PC-3 (cell line): ENCODE results near the gene SRP68. TPM values are rescaled to one million over a fixed set of nuclear protein-coding genes. Genes with fewer than 3 reads are reported as not detected.

Experiments
- ATAC-seq: fragments of 200-7000 bp; cut with Tn5 transposase; 2 replicates; pipeline ENCODE4 v1.9.1; 2020; ENCODE audit warnings: mild to moderate bottlenecking, moderate library complexity
- BruUV-seq: library from RNA; stranded (reverse); fragments of 400-500 nt; replicated peaks from 2 replicates; lab custom pipeline; 2021; lab: Mats Ljungman, UMichigan
- CTCF ChIA-PET: fragments of 300-600 bp; sonication (Branson Sonifier 250); formaldehyde crosslinking; loops from one replicate; lab custom pipeline; 2022; ENCODE audit warnings: antibody characterized with exemption; lab: Charles Lee
- POLR2A ChIA-PET: fragments of 300-600 bp; sonication (Branson Sonifier 250); formaldehyde crosslinking; loops from one replicate; lab custom pipeline; 2022; ENCODE audit warnings: antibody characterized with exemption; ENCODE audit not compliant: unreplicated experiment; lab: Charles Lee
- DNase-seq: peaks from one replicate; pipeline ENCODE4 v3.0.0-alpha.2; 2015
- H2AFZ ChIP-seq: fragments of 300-600 bp; sonication (generic); 2 replicates; pipeline ENCODE4 v1.6.0; 2016; ENCODE audit warnings: antibody characterized with exemption, low read length
- H3F3A ChIP-seq: fragments of 300-600 bp; sonication (generic); one replicate; pipeline ENCODE4 v1.6.0; 2017; ENCODE audit warnings: antibody characterized with exemption, low read length, control low read depth, mild to moderate bottlenecking; ENCODE audit not compliant: unreplicated experiment
- H3K27ac ChIP-seq: fragments of 300-600 bp; sonication (generic); 2 replicates; pipeline ENCODE4 v1.5.1; 2016; ENCODE audit warnings: mild to moderate bottlenecking, low read length
- H3K27me3 ChIP-seq: fragments of 300-600 bp; sonication (generic); 2 replicates; pipeline ENCODE4 v1.6.1; 2016; ENCODE audit warnings: low read length, mixed read lengths
- H3K36me3 ChIP-seq: fragments of 300-600 bp; sonication (generic); 2 replicates; pipeline ENCODE4 v1.6.1; 2016; ENCODE audit warnings: low read depth, mixed run types, low read length, mixed read lengths
- H3K4me1 ChIP-seq: fragments of 300-600 bp; sonication (generic); 2 replicates; pipeline ENCODE4 v1.5.1; 2016; ENCODE audit warnings: low read length; ENCODE audit not compliant: insufficient read depth
- H3K4me2 ChIP-seq: fragments of 300-600 bp; sonication (generic); 2 replicates; pipeline ENCODE4 v1.6.0; 2016; ENCODE audit warnings: low read length
- H3K4me3 ChIP-seq: fragments of 300-600 bp; sonication (generic); 2 replicates; pipeline ENCODE4 v1.5.1; 2016; ENCODE audit warnings: mild to moderate bottlenecking, low read length, mixed read lengths
- H3K79me2 ChIP-seq: fragments of 300-600 bp; sonication (generic); 2 replicates; pipeline ENCODE4 v1.6.1; 2017; ENCODE audit warnings: low read length, mixed read lengths
- H3K9ac ChIP-seq: fragments of 300-600 bp; sonication (generic); 2 replicates; pipeline ENCODE4 v1.6.0; 2016; ENCODE audit warnings: mild to moderate bottlenecking, low read length
- H3K9me2 ChIP-seq: fragments of 300-600 bp; sonication (generic); replicated peaks from 2 replicates; pipeline ENCODE4 v1.6.1; 2016; ENCODE audit warnings: mixed run types, low read length, mixed read lengths
- H3K9me3 ChIP-seq: fragments of 300-600 bp; sonication (generic); 2 replicates; pipeline ENCODE4 v1.6.1; 2016; ENCODE audit warnings: low read length, mixed read lengths
- H4K20me1 ChIP-seq: fragments of 300-600 bp; sonication (generic); 2 replicates; pipeline ENCODE4 v1.6.1; 2016; ENCODE audit warnings: low read length, mixed read lengths
- EZH2 ChIP-seq: fragments of 300-600 bp; sonication (generic); IDR thresholded peaks from one replicate; pipeline ENCODE4 v1.6.1; 2017; ENCODE audit warnings: antibody characterized with exemption, mild to moderate bottlenecking, low read length; ENCODE audit not compliant: unreplicated experiment
- EZH2phosphoT487 ChIP-seq: fragments of 300-600 bp; sonication (generic); IDR thresholded peaks from 2 replicates; pipeline ENCODE4 v1.6.1; 2018; ENCODE audit warnings: mild to moderate bottlenecking, antibody characterized with exemption, low read length, borderline replicate concordance
- intact Hi-C: fragments of 100-400 bp; cut with micrococcal nuclease; formaldehyde crosslinking; loops from 2 replicates; pipeline ENCODE4 v1.9.0; 2023
- total RNA-seq: library from RNA; depleted of rRNA; stranded (reverse); fragments of >200 nt; gene quantifications from 2 replicates; pipeline ENCODE4 v1.2.3, GENCODE V29; 2014
- TF ChIP-seq, protein P1 (sequence below): fragments of 300-600 bp; sonication (generic); conservative IDR thresholded peaks from 2 replicates; pipeline ENCODE4 v1.5.1; 2017; ENCODE audit warnings: antibody characterized with exemption, low read depth, mild to moderate bottlenecking, low read length

The SRP68 gene
- total RNA-seq, 1 experiment from 2014 or later: 60.8 TPM

GRCh38 chr17:76107509-76107908 lies 35.2 kb upstream of the SRP68 start:
- no peaks in the 10 kb centered on the region for H3K27me3 ChIP-seq
- H3K4me2 ChIP-seq: no peak overlapping the region
- H3F3A ChIP-seq: no peaks in the 10 kb centered on the region
- no peaks in the 10 kb centered on the region for H3K9me3 ChIP-seq
- TF ChIP-seq EZH2phosphoT487 (no peak), EZH2 (no peak)
- TF ChIP-seq, protein P1, sequence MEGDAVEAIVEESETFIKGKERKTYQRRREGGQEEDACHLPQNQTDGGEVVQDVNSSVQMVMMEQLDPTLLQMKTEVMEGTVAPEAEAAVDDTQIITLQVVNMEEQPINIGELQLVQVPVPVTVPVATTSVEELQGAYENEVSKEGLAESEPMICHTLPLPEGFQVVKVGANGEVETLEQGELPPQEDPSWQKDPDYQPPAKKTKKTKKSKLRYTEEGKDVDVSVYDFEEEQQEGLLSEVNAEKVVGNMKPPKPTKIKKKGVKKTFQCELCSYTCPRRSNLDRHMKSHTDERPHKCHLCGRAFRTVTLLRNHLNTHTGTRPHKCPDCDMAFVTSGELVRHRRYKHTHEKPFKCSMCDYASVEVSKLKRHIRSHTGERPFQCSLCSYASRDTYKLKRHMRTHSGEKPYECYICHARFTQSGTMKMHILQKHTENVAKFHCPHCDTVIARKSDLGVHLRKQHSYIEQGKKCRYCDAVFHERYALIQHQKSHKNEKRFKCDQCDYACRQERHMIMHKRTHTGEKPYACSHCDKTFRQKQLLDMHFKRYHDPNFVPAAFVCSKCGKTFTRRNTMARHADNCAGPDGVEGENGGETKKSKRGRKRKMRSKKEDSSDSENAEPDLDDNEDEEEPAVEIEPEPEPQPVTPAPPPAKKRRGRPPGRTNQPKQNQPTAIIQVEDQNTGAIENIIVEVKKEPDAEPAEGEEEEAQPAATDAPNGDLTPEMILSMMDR: peak; percentile 47
- no peaks in the 10 kb centered on the region for H4K20me1 ChIP-seq
- peaks cover 11% of the 10 kb centered on the region for H3K79me2 ChIP-seq
- no peak overlapping the region for H3K4me3 ChIP-seq
- DNase-seq (peak; percentile 58), ATAC-seq (no peak)
- H3K36me3 ChIP-seq: no peaks in the 10 kb centered on the region
- peaks cover 10% of the 10 kb centered on the region for H3K4me1 ChIP-seq
- ChIA-PET POLR2A (no interaction called here), CTCF (no interaction called here)
- intact Hi-C loops: loop anchor here (10.0 kb wide), 1 partner anchor 157 kb away; the partner anchor contains the start of gene UBALD2
- no peak overlapping the region for H2AFZ ChIP-seq
- no peaks in the 10 kb centered on the region for H3K9me2 ChIP-seq
- BruUV-seq: no TSS peak
- no peak overlapping the region for H3K27ac ChIP-seq
- no peak overlapping the region for H3K9ac ChIP-seq

DNA sequence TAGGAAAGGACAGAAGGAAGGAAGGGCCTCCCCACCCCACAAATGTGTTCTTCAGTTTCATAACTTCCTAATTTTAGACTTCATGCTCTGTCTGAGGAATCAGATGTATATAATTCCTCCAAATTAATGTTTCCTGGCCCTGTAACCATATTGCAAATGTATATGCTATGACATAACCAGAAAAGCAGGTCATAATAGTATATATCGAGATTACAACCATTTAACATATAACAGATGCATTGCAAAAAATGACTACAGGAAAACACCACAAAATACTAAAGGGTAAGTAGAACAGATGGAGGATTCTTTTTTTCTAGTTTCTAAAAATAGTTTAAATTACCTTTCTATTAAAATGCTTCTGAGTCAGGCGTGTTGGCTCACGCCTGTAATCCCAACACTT lies 34.4 kb upstream of the SRP68 start:
- Histone ChIP-seq H3K9me3 (no peaks in the 10 kb centered on the region), H2AFZ (peak overlapping the region; percentile 10; the same call in 1 of the 2 replicates), H3K27me3 (no peaks in the 10 kb centered on the region), H3F3A (no peaks in the 10 kb centered on the region), H3K36me3 (no peaks in the 10 kb centered on the region), H3K9me2 (no peaks in the 10 kb centered on the region), H3K4me1 (peaks cover 15% of the 10 kb centered on the region), H3K4me2 (no peak overlapping the region), H3K79me2 (peaks cover 19% of the 10 kb centered on the region), H4K20me1 (no peaks in the 10 kb centered on the region), H3K27ac (no peak overlapping the region), H3K4me3 (no peak overlapping the region), H3K9ac (no peak overlapping the region)
- ATAC-seq: no peak
- ChIA-PET POLR2A (no interaction called here), CTCF (interaction anchor here (0.6 kb wide), 2 partner anchors 25 to 201 kb away, joined by 4 to 7 read pairs; no protein-coding TSS in a partner anchor)
- intact Hi-C loops: loop anchor here (10.0 kb wide), 1 partner anchor 158 kb away; the partner anchor contains the start of gene UBALD2
- TF ChIP-seq EZH2 (no peak), EZH2phosphoT487 (no peak)
- TF ChIP-seq, protein P1: no peak
- BruUV-seq: no TSS peak
- DNase-seq: no peak

GRCh38 chr17:76104896-76105231 lies 32.5 kb upstream of the SRP68 start:
- H3K9ac ChIP-seq: no peak overlapping the region
- no peak overlapping the region for H3K4me3 ChIP-seq
- H3K9me3 ChIP-seq: no peaks in the 10 kb centered on the region
- H3K4me1 ChIP-seq: peaks cover 15% of the 10 kb centered on the region
- intact Hi-C loops: loop anchor here (10.0 kb wide), 1 partner anchor 160 kb away; the partner anchor contains the start of gene UBALD2
- H3K27ac ChIP-seq: no peak overlapping the region
- ATAC-seq (no peak), DNase-seq (no peak)
- TF ChIP-seq EZH2phosphoT487 (no peak), EZH2 (no peak)
- TF ChIP-seq, protein P1: no peak
- BruUV-seq: no TSS peak
- no peaks in the 10 kb centered on the region for H3K27me3 ChIP-seq
- H2AFZ ChIP-seq: no peak overlapping the region
- POLR2A ChIA-PET: no interaction called here
- no peaks in the 10 kb centered on the region for H4K20me1 ChIP-seq
- peaks cover 11% of the 10 kb centered on the region for H3K36me3 ChIP-seq
- peaks cover 26% of the 10 kb centered on the region for H3K79me2 ChIP-seq
- CTCF ChIA-PET: interaction anchor here (0.6 kb wide), 1 partner anchor 154 kb away, joined by 4 read pairs; no protein-coding TSS in a partner anchor
- no peaks in the 10 kb centered on the region for H3F3A ChIP-seq
- H3K4me2 ChIP-seq: no peak overlapping the region
- no peaks in the 10 kb centered on the region for H3K9me2 ChIP-seq
